HCT116 (cell line): Measurements from ENCODE around the gene PRR27.

Source experiments
- CEBPB ChIP-seq: IDR thresholded peaks from 2 replicates; pipeline ENCODE4 v1.6.1; 2012; ENCODE audit warnings: low read depth
- POLR2A ChIP-seq: IDR thresholded peaks from 2 replicates; pipeline ENCODE4 v1.7.0; 2011; ENCODE audit warnings: borderline replicate concordance; ENCODE audit not compliant: insufficient read depth, insufficient read length; ENCODE audit errors: extremely low read depth
- SIN3A ChIP-seq: IDR thresholded peaks from 2 replicates; pipeline ENCODE4 v1.6.1; 2012; ENCODE audit warnings: low read depth
- SP1 ChIP-seq: IDR thresholded peaks from 2 replicates; pipeline ENCODE4 v1.6.1; 2012; ENCODE audit warnings: low read depth
- SRF ChIP-seq: IDR thresholded peaks from 2 replicates; pipeline ENCODE4 v1.6.1; 2012; ENCODE audit warnings: low read depth
- TF ChIP-seq, protein P1 (sequence below), 3 experiments: fragments of 200-600 bp in 1 of 3; sonication (generic) in 1 of 3; IDR thresholded peaks in 2 of 3; conservative IDR thresholded peaks in 1 of 3; 2 replicates each; pipeline ENCODE4 v1.5.1; 2012 to 2017; ENCODE audit warnings: low read depth in 2 of 3, low read length in 2 of 3, antibody characterized with exemption in 1 of 3, borderline replicate concordance in 1 of 3, control low read depth in 1 of 3, mild to moderate bottlenecking in 1 of 3, mixed read lengths in 1 of 3, mixed run types in 1 of 3, moderate library complexity in 1 of 3; ENCODE audit not compliant: insufficient read depth in 1 of 3
- TF ChIP-seq, protein P2 (sequence below): IDR thresholded peaks from 2 replicates; pipeline ENCODE4 v1.6.1; 2012
- TF ChIP-seq, protein P3 (sequence below): IDR thresholded peaks from 2 replicates; pipeline ENCODE4 v1.6.1; 2012

DNA sequence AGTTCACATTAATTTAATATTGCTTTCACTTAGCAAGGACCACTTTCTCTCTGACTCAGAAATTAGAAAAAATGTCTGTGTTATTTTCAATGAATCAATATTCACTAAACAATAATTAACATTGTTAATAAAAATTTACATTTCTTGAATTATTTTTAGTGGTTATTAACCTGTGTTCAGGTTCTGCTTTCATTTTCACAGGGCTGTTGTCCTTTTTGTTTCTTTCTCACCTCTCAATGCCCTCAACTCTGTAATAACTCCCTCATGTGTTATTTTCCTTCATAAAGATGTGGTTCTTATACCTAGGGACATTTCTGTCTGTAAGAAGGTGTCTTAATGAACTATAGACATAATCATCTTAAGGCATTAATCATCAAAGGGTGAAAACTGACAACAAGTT lies 43.1 kb upstream of the PRR27 start:
- TF ChIP-seq POLR2A (no peak), SP1 (no peak), CEBPB (no peak), SRF (no peak), SIN3A (no peak)
- TF ChIP-seq, protein P1, sequence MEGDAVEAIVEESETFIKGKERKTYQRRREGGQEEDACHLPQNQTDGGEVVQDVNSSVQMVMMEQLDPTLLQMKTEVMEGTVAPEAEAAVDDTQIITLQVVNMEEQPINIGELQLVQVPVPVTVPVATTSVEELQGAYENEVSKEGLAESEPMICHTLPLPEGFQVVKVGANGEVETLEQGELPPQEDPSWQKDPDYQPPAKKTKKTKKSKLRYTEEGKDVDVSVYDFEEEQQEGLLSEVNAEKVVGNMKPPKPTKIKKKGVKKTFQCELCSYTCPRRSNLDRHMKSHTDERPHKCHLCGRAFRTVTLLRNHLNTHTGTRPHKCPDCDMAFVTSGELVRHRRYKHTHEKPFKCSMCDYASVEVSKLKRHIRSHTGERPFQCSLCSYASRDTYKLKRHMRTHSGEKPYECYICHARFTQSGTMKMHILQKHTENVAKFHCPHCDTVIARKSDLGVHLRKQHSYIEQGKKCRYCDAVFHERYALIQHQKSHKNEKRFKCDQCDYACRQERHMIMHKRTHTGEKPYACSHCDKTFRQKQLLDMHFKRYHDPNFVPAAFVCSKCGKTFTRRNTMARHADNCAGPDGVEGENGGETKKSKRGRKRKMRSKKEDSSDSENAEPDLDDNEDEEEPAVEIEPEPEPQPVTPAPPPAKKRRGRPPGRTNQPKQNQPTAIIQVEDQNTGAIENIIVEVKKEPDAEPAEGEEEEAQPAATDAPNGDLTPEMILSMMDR (IDR thresholded peaks at IDR 0.05 in 2 of 3, conservative IDR thresholded peaks at IDR 0.05 in 1 of 3; ENCODE audit: borderline replicate concordance in 1 of 3, insufficient read depth in 1 of 3, low read depth in 2 of 3, low read length in 2 of 3) = no peak
- TF ChIP-seq, protein P2, sequence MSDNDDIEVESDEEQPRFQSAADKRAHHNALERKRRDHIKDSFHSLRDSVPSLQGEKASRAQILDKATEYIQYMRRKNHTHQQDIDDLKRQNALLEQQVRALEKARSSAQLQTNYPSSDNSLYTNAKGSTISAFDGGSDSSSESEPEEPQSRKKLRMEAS = no peak
- TF ChIP-seq, protein P3, sequence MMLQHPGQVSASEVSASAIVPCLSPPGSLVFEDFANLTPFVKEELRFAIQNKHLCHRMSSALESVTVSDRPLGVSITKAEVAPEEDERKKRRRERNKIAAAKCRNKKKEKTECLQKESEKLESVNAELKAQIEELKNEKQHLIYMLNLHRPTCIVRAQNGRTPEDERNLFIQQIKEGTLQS = no peak
